HG02623 (cell line): ENCODE results near the gene ATP6V0A1.
"Not testable (repeated sequence)": the region's sequence is repeated elsewhere in the genome, so short reads cannot be mapped to it uniquely, and the experiment has no call there.

ENCODE experiments used
- ATAC-seq: cut with Tn5 transposase; IDR thresholded peaks from one replicate; pipeline ENCODE4 v1.9.1; 2021; ENCODE audit warnings: moderate library complexity; ENCODE audit not compliant: unreplicated experiment

ATP6V0A1 gene

DNA sequence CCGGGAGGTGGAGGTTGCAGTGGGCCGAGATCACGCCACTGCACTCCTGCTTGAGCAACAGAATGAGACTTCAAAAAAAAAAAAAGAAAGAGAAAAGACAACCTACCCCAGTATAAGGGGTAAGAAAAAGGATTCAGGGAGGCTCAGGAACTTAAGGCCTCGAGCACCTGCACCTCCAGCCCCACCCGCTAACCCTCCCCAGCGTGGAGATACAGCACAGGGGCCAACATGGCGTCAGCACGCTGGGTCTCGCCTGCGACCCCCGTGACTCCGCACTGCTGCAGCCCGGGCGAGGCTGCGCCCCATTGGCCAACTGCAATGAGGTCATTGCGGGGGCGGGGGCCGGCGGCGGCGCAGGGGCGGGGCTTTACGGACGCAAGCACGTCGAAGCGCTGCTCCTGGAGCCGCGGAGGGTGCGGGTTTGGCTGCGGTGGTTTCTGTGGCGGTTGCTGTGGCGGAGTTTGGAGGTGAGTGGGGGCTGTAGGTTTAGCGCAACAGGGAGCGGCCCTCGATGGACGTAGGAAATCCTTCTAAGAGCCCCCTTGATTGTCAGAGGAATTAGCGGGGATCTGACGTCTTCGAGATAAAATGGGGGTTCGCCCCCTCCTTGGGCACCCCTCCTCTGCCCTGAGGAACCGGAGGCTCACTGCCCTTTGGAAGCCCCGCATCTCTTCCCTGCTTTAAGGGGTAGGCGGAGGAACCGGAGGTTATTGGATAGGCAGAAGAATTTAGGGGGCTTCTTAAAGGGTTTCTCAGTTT, at the start of gene ATP6V0A1:
TSS of gene ATP6V0A1 (plus strand) at position 382 of the 759 bp plus-strand sequence. CDS start 2,017 bp downstream, outside the sequence.
- ATAC-seq, result no peak

- no peak for ATAC-seq
Observed at GRCh38 chr17:42409523-42410318, 49.0 kb upstream of the ATP6V0A1 start.

DNA sequence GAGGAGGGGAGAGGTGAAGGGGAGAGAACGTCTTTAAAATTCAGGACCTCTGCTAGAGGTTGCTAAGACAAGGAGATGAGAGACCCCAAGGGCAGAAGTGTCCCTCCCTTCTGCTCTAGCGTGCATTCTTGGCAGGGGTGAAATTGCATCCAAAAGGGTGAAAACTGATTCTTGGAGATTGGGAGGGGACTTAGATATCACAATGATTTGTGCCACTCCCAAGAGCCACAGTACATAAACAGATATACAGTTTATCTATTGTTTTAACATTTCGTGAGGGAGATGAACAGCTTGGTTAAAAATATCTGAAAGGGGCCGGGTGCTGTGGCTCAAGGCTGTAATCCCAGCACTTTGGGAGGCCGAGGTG, 48.4 kb upstream of the ATP6V0A1 start:
- ATAC-seq, result no peak

- ATAC-seq, result no peak
Observed at GRCh38 chr17:42411361-42411760, 47.3 kb upstream of the ATP6V0A1 start.

- ATAC-seq, result no peak
Observed at GRCh38 chr17:42411905-42412679, 46.6 kb upstream of the ATP6V0A1 start.

GRCh38 chr17:42413464-42414040, 45.1 kb upstream of the ATP6V0A1 start:
- no peak for ATAC-seq

DNA sequence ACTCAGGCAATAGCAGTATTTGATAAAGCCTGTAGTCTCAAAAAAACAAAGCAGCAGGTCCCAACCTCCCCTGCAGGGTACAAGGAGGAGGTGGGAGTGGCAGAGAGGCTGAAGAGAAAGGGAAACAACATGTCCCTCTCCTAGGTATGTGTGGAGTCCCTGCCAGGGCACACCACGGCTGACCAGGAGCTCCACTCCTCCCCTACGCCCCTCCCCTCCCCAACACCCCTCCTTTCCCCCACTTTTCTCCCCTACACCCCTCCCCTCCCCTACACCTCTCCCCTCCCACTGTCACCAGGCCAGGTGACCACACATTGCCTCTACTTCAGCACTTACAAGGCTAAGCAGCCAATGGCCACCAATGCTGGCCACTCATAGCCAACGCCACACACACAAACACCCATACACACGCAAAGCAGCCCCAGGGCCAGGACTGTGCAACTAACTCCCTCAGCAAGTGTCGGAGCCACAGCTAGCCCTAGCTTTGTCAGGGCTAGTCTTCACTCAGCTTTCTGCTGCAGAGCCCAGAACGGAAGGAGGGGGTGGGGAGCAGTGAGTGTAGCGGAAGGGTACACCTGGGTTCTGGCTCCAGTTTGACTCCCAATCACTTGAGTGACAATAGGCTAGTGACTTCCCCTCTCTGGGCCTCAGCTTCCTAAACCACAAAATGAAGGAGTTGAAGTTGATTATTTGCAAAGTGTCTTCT, 43.8 kb upstream of the ATP6V0A1 start:
- no peak for ATAC-seq

DNA sequence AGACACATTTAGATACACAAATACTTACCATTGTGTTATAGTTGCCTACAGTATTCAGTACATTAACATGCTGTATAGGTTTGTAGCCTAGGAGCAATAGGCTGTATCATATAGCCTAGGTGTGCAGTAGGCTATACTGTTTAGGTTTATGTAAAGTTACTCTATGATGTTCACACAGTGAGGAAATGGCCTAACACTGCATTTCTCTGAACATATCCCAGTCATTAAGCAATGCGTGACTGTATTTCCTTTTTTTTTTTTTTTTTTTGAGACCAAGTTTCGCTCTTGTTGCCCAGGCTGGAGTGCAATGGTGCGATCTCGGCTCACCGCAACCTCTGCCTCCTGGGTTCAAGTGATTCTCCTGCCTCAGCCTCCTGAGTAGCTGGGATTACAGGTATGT, 40.7 kb upstream of the ATP6V0A1 start:
- ATAC-seq, result not testable (repeated sequence)

DNA sequence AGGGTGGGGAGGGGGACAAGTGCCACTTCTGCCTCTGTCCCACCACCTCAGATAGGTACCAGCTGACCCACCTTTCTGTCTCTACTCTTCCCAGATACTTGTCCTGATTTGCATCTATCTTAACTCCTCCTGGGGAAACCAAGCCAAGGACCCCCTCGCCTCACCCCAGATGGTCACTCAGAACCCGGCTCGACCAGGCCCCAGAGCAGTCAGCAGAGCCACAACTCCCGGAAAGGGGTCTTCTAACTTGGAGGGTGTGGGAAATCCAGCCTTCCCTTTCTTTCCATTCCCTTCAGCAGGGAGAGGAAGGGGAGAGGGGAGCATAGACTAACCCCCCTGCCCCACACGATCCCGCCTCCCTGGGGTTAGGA, 37.6 kb upstream of the ATP6V0A1 start:
- no peak for ATAC-seq

DNA sequence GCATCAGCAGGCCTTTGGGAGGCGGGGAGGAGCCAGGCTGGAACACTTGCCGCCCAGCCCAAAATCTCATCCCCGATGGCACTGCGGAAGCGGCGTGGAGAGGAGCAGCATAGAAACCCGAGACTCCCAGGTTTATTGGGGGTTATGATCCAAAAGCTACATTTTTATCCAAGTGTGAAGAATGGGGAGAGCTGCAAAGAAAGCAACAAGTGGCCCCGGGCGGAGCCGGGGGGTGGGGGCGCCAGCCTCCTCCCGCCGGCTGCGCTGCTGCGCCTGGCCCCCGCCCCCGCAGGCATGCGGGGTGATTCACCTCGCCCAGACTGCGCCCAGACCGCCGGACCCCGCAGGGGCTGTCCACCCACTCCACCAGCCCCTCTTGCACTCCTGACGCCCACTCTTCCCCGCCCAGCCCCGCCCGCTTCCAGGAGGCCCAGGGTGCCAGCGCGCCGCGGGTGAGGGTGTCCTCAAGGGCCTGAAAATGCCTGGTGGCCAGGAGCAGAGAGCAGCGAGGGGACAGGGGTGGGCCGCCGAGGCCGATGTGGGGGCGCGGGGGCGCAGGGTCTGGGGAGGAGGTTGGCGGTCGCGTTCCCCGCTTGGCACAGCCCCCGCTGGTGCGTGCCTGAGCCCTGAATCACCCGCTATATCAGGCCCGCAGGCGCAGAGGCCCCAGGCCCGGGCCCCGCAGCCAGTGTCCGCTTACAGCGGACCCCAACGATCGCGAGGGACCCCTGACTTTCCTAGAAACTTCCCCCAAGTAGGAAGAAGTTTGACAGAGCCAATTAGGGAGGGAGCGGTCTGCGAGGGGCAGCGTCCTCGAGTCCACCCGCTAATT, 37.0 kb upstream of the ATP6V0A1 start:
- no peak for ATAC-seq

GRCh38 chr17:42422412-42422957, 36.2 kb upstream of the ATP6V0A1 start:
- no peak for ATAC-seq

- no peak for ATAC-seq
Observed at GRCh38 chr17:42422958-42423712, 35.5 kb upstream of the ATP6V0A1 start, which contains the start of gene CAVIN1. Gene CAVIN1 (minus strand): TSS chr17:42423256. CDS start chr17:42423097, 159 bp downstream.

GRCh38 chr17:42423766-42424165, 34.9 kb upstream of the ATP6V0A1 start:
- no peak for ATAC-seq

DNA sequence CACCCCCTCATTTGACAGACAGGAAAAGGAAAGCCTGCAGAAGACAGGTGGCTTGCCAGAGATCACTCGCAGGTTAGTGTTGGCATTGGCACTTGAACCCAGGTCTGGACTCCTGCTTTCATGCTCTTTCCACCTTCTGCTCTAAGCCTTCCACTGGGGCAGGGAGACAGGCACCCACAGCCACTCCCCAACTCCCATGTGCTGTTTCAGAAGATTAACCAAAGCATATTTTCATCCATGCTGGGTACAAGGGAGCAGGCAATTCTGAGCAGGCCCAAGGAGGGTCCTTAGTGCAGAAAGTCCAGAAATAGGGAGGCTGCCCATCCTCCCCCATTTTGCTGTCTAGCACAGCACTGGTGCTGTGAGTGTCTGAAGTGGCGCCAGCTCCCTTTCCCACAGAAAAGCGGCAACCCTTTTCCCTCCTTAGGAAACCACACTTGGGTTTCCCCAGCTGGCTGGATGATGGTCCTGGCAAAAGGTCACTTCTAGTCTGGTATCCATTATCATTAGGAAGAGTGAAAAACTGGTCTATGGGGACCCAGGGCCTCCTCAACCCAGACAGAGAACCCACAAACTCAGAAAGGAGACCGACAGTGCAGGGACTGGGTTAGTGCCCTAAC, 33.6 kb upstream of the ATP6V0A1 start:
- no peak for ATAC-seq

- no peak for ATAC-seq
Observed at GRCh38 chr17:42428141-42428944, 30.3 kb upstream of the ATP6V0A1 start.

- no peak for ATAC-seq
Observed at GRCh38 chr17:42429726-42430447, 28.8 kb upstream of the ATP6V0A1 start.

DNA sequence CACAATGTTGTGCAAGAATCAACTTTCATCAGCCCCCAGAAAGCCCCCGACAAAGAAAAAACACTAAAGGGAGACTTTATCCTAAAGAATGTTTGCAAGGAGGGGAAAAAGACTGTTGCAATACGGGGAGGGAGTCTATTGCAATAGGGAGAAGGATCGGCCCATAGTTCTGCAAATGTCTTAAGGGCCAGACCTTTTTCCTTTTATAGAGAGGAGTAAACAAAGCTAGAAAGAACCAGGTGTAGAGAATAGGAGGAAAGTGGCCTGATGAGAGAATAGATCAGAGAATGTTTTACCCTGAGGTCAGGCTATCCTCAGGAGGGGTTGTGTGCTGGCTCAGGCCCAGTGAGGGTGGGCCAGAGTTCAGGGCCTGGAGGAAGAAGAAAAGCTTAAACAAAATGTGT, 26.9 kb upstream of the ATP6V0A1 start:
- ATAC-seq, result no peak
